Tibial nerve (tissue), 4 donors: ENCODE data around the gene DTX3.

ENCODE experiments used
- EP300 ChIP-seq, 2 donors: sonication (generic); formaldehyde crosslinking; IDR thresholded peaks; one replicate each; pipeline ENCODE4 v1.6.1; 2017; ENCODE audit warnings: antibody characterized with exemption in 2 of 2, mild to moderate bottlenecking in 1 of 2
- POLR2A ChIP-seq, 2 donors: fragments of 450-650 bp; IDR thresholded peaks; one replicate each; pipeline ENCODE4 v1.6.1; 2017; ENCODE audit warnings: antibody characterized with exemption in 2 of 2, mild to moderate bottlenecking in 2 of 2, moderate library complexity in 2 of 2
- TF ChIP-seq, protein P1 (sequence below), 5 experiments: fragments of 200-600 bp in 3 of 5; fragments of 450-650 bp in 2 of 5; sonication (generic) in 3 of 5; IDR thresholded peaks; one replicate each; pipeline ENCODE4 v1.5.1; 2016 to 2019; ENCODE audit warnings: antibody characterized with exemption in 5 of 5, mild to moderate bottlenecking in 3 of 5, moderate library complexity in 2 of 5

DNA sequence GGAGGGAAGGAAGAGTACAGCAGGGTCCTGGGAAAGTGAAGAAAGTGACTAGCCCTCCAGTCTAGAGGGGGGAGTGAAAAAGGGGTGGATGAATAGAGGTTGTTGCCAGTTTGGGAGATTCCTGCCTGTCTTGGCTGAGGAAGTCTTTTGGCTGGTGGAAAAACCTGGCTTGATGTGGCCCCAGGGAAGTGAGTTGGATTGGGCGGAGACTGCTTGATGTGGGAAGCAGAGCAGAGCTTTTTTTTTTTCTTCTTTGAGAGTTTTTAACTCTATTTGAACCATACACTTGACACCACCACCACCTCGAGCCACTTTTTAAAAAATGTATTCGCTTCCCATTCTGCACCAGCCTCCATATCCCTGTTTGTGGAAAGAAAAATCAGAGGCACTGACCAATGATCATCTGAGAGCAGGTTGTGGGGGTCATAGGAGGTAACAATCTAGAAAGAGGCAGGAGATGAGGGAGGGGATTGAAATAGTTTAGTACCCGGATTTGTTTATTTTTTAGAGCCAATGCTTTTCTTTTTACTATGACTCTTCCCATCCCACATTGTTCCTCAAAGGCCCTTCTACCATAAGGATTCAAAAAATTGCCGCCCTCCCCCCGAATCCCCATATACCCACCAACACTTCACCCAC lies 690 bp upstream of the DTX3 start:
- no peak for TF ChIP-seq POLR2A (IDR thresholded peaks at IDR 0.05)
- TF ChIP-seq, protein P1, sequence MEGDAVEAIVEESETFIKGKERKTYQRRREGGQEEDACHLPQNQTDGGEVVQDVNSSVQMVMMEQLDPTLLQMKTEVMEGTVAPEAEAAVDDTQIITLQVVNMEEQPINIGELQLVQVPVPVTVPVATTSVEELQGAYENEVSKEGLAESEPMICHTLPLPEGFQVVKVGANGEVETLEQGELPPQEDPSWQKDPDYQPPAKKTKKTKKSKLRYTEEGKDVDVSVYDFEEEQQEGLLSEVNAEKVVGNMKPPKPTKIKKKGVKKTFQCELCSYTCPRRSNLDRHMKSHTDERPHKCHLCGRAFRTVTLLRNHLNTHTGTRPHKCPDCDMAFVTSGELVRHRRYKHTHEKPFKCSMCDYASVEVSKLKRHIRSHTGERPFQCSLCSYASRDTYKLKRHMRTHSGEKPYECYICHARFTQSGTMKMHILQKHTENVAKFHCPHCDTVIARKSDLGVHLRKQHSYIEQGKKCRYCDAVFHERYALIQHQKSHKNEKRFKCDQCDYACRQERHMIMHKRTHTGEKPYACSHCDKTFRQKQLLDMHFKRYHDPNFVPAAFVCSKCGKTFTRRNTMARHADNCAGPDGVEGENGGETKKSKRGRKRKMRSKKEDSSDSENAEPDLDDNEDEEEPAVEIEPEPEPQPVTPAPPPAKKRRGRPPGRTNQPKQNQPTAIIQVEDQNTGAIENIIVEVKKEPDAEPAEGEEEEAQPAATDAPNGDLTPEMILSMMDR (IDR thresholded peaks at IDR 0.05) = no peak
- no peak for TF ChIP-seq EP300 (IDR thresholded peaks at IDR 0.05)
